Pancreas (tissue), 10 donors: ENCODE data around the gene PRSS22. TPM values are rescaled to one million over a fixed set of nuclear protein-coding genes. Genes with fewer than 3 reads are reported as not detected.

Source experiments
- ATAC-seq, 4 donors: fragments of 200-7000 bp; cut with Tn5 transposase; one replicate each; pipeline versions ENCODE4 v1.8.0 to v1.9.1; 2020; ENCODE audit warnings: mild to moderate bottlenecking in 4 of 4, moderate library complexity in 4 of 4
- DNase-seq, 6 donors: peaks; one replicate each; pipeline ENCODE4 v3.0.0-alpha.2; 2020
- FAIRE-seq: peaks from 2 replicates; lab custom pipeline; 2012; peaks lifted over from hg19 to GRCh38; lab: Jason Lieb, UNC
- H3K27ac ChIP-seq, 4 donors: fragments of 200-600 bp; sonication (generic); 1 replicate in 3 of 4; 2 replicates in 1 of 4; pipeline versions ENCODE4 v1.5.0 to v1.8.0; 2020
- H3K27me3 ChIP-seq, 4 donors: fragments of 200-600 bp; one replicate each; pipeline ENCODE4 v1.8.0; 2021
- H3K36me3 ChIP-seq, 3 donors: fragments of 200-600 bp; sonication (generic) in 1 of 3; one replicate each; pipeline versions ENCODE4 v1.5.0 to v1.8.0; 2020 to 2021
- H3K4me1 ChIP-seq, 3 donors: fragments of 200-600 bp; one replicate each; pipeline ENCODE4 v1.8.0; 2021
- H3K4me3 ChIP-seq, 4 donors: fragments of 200-600 bp; sonication (generic) in 2 of 4; one replicate each; pipeline versions ENCODE4 v1.5.0 to v1.8.0; 2020 to 2021
- H3K9me3 ChIP-seq, 4 donors: fragments of 200-600 bp; one replicate each; pipeline ENCODE4 v1.8.0; 2021
- WGBS, 2 donors: extraction: QIAGEN DNeasy Blood & Tissue Kit; methylation state at CpG; one replicate each; pipeline ENCODE4 v1.1.7; 2013; 5-methylcytosine and 5-hydroxymethylcytosine counted together
- intact Hi-C, 3 donors: fragments of 100-400 bp; cut with DNase I; formaldehyde crosslinking; loops; one replicate each; pipeline versions ENCODE4 v1.11.1 to v1.14.2; 2022
- polyA plus RNA-seq, 2 donors: library from polyadenylated mRNA; stranded (reverse); fragments of 200-250 nt; gene quantifications; one replicate each; pipeline ENCODE4 v1.2.3, GENCODE V29; 2013
- total RNA-seq, 6 donors: library from RNA; stranded (reverse); fragmentation: NEBNext Ultra II Directional in 4 of 6; extraction: Animal tissue kit (Norgen Biotek cat#: 25700) in 4 of 6; gene quantifications; one replicate each; pipeline versions ENCODE4 v1.2.1 to v1.2.4, GENCODE V29; 2021 to 2023
- TF ChIP-seq, protein P1 (sequence below), 4 donors: fragments of 200-600 bp; sonication (generic) in 3 of 4; IDR thresholded peaks; one replicate each; pipeline versions ENCODE4 v1.5.0 to v1.8.0; 2021; ENCODE audit warnings: antibody characterized with exemption in 4 of 4
- donor health status: healthy with polysubstance abuse.
- donor health status: DM: no; HTN: no; CAD: no; lungs with moderate emphysema.
- donor health status: DM: no; HTN: no; CAD: no.
- donor health status: control.
- donor health status: control.
- donor health status: Bipolar disorder and iron deficiency.
- donor health status: DM: yes; HTN: yes; CAD: no.
- donor health status: DM: no; HTN: no; CAD: no.
- donor health status: DM: no; HTN: no; CAD: no.
- donor health status: DM: yes; HTN: yes; CAD: no.

PRSS22 gene
- total and polyA plus RNA-seq, 8 donors: 8.4 to 59.5 (median 16.9) TPM

GRCh38 chr16:2881783-2882649 lies 24.0 kb upstream of the PRSS22 start:
- Histone ChIP-seq H3K4me1 (peaks cover 0 to 8% (median 0%) of the 10 kb centered on the region in 3 donors), H3K27me3 (no peaks in the 10 kb centered on the region), H3K4me3 (peak overlapping the region; percentile 39 to 76 (median 70)), H3K9me3 (no peaks in the 10 kb centered on the region), H3K36me3 (no peaks in the 10 kb centered on the region), H3K27ac (peak overlapping the region; percentile 83 to 91 (median 88))
- peak in 5 of 6 donors; percentile 51 to 81 (median 73) for DNase-seq
- 3% methylated on average over 31 to 51 of the region's 52 CpGs for WGBS, 2 donors
- peak; percentile 18 to 35 (median 32) for ATAC-seq
- intact Hi-C loops: no loop called here
- TF ChIP-seq, protein P1, sequence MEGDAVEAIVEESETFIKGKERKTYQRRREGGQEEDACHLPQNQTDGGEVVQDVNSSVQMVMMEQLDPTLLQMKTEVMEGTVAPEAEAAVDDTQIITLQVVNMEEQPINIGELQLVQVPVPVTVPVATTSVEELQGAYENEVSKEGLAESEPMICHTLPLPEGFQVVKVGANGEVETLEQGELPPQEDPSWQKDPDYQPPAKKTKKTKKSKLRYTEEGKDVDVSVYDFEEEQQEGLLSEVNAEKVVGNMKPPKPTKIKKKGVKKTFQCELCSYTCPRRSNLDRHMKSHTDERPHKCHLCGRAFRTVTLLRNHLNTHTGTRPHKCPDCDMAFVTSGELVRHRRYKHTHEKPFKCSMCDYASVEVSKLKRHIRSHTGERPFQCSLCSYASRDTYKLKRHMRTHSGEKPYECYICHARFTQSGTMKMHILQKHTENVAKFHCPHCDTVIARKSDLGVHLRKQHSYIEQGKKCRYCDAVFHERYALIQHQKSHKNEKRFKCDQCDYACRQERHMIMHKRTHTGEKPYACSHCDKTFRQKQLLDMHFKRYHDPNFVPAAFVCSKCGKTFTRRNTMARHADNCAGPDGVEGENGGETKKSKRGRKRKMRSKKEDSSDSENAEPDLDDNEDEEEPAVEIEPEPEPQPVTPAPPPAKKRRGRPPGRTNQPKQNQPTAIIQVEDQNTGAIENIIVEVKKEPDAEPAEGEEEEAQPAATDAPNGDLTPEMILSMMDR (IDR thresholded peaks at IDR 0.05): no peak
- no peak for FAIRE-seq

DNA sequence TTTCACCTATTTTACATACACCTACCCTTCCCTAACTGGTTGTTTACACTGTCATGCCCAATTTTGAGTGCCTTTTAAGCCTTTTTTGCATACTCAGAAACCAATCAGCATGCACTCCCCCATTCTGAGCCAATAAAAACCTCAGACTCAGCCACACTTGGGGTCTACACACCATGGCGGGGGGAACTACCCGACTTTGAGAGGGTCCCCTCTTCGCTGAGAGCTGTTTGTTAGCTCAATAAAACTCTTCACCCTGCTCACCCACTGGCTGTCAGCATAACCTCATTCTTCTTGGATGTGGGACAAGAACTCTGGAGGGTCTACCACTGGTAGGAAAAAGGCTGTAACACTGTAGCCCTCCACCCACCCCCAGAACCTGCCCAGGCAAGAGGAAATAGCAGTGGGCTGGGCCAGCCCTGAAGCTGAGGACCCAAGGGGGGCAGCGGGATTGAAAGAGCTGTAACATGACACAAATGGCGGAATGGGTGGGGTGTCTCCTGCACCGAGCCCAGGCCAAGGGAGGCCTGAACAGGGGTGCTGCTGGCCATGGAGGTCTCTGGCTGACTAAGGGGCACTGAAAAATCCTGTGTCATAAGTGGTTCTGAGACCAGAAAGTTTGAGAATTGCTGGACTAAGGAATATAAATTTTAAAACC lies 22.0 kb upstream of the PRSS22 start:
- H3K4me3 ChIP-seq: no peak overlapping the region
- H3K4me1 ChIP-seq: peaks cover 0 to 8% (median 0%) of the 10 kb centered on the region in 3 donors
- ATAC-seq (no peak), FAIRE-seq (no peak), DNase-seq (no peak)
- H3K27ac ChIP-seq: no peak overlapping the region
- H3K36me3 ChIP-seq: no peaks in the 10 kb centered on the region
- no peaks in the 10 kb centered on the region for H3K27me3 ChIP-seq
- TF ChIP-seq, protein P1 (IDR thresholded peaks at IDR 0.05): no peak
- no peaks in the 10 kb centered on the region for H3K9me3 ChIP-seq
- 74 to 90% methylated on average over 6 of the region's 6 CpGs for whole genome bisulfite sequencing, 2 donors
- intact Hi-C loops: no loop called here

DNA sequence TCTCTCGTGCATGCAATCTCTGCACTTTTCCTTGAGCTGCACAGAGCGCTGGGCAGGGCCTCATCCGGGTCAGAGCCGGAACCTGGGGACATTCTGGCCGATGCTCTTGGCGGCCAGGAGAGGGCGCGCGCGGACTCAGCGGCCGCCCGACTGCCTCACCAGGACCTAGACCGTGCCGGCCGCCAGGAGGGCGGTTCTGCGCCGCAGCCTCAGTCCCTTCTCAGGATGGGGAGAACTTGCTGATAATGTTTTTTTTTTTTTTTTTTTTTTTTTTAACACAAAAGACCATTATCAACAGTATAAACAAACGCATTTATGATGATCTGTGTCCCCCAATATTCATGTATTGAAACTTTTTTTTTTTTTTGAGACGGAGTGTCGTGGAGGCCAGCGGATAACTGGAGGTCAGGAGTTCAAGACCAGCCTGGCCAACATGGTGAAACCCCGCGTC lies 17.0 kb upstream of the PRSS22 start:
- H3K27me3 ChIP-seq: peaks cover 0 to 5% (median 0%) of the 10 kb centered on the region in 4 donors
- no peaks in the 10 kb centered on the region for H3K36me3 ChIP-seq
- H3K27ac ChIP-seq: no peak overlapping the region
- FAIRE-seq (peak; percentile 51), ATAC-seq (peak; percentile 99 to 100 (median 100)), DNase-seq (peak; percentile 65 to 91 (median 82))
- WGBS, 2 donors: 7 to 9% methylated on average over 25 of the region's 25 CpGs
- no peak overlapping the region for H3K4me3 ChIP-seq
- TF ChIP-seq, protein P1 (IDR thresholded peaks at IDR 0.05): peak; percentile 92 to 97 (median 95)
- intact Hi-C loops: loop anchor here in 1 of 3 donors (5.0 kb wide), 1 partner anchor 42 kb away; no protein-coding TSS in a partner anchor
- H3K9me3 ChIP-seq: no peaks in the 10 kb centered on the region
- no peaks in the 10 kb centered on the region for H3K4me1 ChIP-seq

GRCh38 chr16:2874032-2874911 lies 16.3 kb upstream of the PRSS22 start:
- peaks cover 0 to 5% (median 0%) of the 10 kb centered on the region in 4 donors for H3K27me3 ChIP-seq
- no peaks in the 10 kb centered on the region for H3K9me3 ChIP-seq
- WGBS, 2 donors: 45 to 50% methylated on average over 21 of the region's 21 CpGs
- ATAC-seq: no peak
- no peaks in the 10 kb centered on the region for H3K4me1 ChIP-seq
- H3K36me3 ChIP-seq: no peaks in the 10 kb centered on the region
- intact Hi-C loops: loop anchor here in 1 of 3 donors (5.0 kb wide), 1 partner anchor 43 kb away; no protein-coding TSS in a partner anchor
- no peak for FAIRE-seq
- TF ChIP-seq, protein P1 (IDR thresholded peaks at IDR 0.05): no peak
- no peak for DNase-seq
- no peak overlapping the region for H3K27ac ChIP-seq
- no peak overlapping the region for H3K4me3 ChIP-seq
